ENCODE data around the gene CEP128. TPM values are rescaled to one million over a fixed set of nuclear protein-coding genes. Genes with fewer than 3 reads are reported as not detected.

The CEP128 gene
- polyA plus RNA-seq, 1 of the 3 experiments (the other 2 are of a cell fraction) = 1.2 TPM

DNA sequence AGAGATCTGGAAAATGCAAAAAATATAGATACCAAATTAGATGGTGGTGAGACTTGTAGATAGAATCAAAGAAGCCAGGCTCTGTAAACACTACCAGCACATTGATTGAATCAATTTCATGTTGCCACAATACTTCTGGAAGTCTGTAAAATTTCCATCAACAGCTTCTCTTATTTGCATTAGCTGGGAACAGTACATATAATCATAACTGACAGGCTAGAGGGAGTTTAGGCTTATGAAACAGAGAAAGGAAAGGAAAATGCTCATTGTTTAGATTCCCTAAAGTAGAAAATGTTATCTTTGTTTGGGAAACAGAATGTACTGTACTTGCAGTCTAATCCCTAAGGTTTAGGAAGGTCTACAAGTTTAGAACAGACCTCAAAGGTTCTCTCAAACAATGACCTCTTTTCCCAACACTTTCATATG, 335.2 kb downstream of the CEP128 start:
- H3K4me3 ChIP-seq (ENCODE audit: low read depth in 2 of 2, low read length in 1 of 2) = no peak overlapping the region
- no peak overlapping the region for H3K9ac ChIP-seq
- no peaks in the 10 kb centered on the region for H3K36me3 ChIP-seq (replicated peaks in 1 of 2; ENCODE audit: control insufficient read depth in 1 of 2, insufficient read depth in 2 of 2, low read length in 1 of 2)
- ChIA-PET POLR2A (no interaction called here), CTCF (interaction anchor here (0.8 kb wide), 1 partner anchor 12 kb away, joined by 3 read pairs; no protein-coding TSS in a partner anchor)
- TF ChIP-seq EZH2phosphoT487 (IDR thresholded peaks at IDR 0.05; ENCODE audit: borderline replicate concordance, low read depth) (no peak), RCOR1 (IDR thresholded peaks at IDR 0.05; ENCODE audit: low read length) (peak; percentile 63), FOSL2 (IDR thresholded peaks at IDR 0.05; ENCODE audit: borderline replicate concordance, low read depth) (no peak), FOXJ3 (CRISPR knock-in tag; IDR thresholded peaks at IDR 0.05) (no peak), GATA2 (CRISPR knock-in tag; IDR thresholded peaks at IDR 0.05) (peak; percentile 72), EP300 (IDR thresholded peaks at IDR 0.05; ENCODE audit: borderline replicate concordance in 1 of 2, low read depth in 1 of 2, low read length in 1 of 2) (peak in 1 of 2 experiments; percentile 69; a peak in 2 of 4 replicates), PBX3 (IDR thresholded peaks at IDR 0.05) (peak; percentile 58), CHD2 (IDR thresholded peaks at IDR 0.05; ENCODE audit: low read length, partially characterized antibody) (peak; percentile 26), MXI1 (IDR thresholded peaks at IDR 0.05; ENCODE audit: low read depth, low read length) (no peak), POLR2AphosphoS5 (IDR thresholded peaks at IDR 0.05; ENCODE audit: low read depth, low read length) (peak; percentile 57; the same call in 1 of the 2 replicates), TCF12 (IDR thresholded peaks at IDR 0.05) (peak; percentile 79)
- peaks cover 0 to 7% of the 10 kb centered on the region in 2 experiments; a peak in 2 of 4 replicates for H3K4me1 ChIP-seq (ENCODE audit: control insufficient read depth in 1 of 2, insufficient read depth in 2 of 2, low read depth in 1 of 2, low read length in 1 of 2)
- H3K27ac ChIP-seq (ENCODE audit: low read depth in 2 of 2, low read length in 1 of 2) = peak overlapping the region in 1 of 2 experiments; percentile 66; a peak in 1 of 4 replicates
- H3K79me2 ChIP-seq (ENCODE audit: insufficient read depth) = no peaks in the 10 kb centered on the region
- H3K27me3 ChIP-seq (ENCODE audit: insufficient read depth) = no peaks in the 10 kb centered on the region
- no peaks in the 10 kb centered on the region for H3K9me3 ChIP-seq
- H2AFZ ChIP-seq (ENCODE audit: low read depth) = no peak overlapping the region
- no peaks in the 10 kb centered on the region for H4K20me1 ChIP-seq (ENCODE audit: insufficient read depth)
- H3K4me2 ChIP-seq = no peak overlapping the region
- no peaks in the 10 kb centered on the region for H3K9me2 ChIP-seq
- peak; percentile 25 for DNase-seq
- no peaks in the 10 kb centered on the region for H3F3A ChIP-seq (replicated peaks; ENCODE audit: insufficient read depth)

- no peak overlapping the region for H2AFZ ChIP-seq (ENCODE audit: low read depth)
- no peaks in the 10 kb centered on the region for H4K20me1 ChIP-seq (ENCODE audit: insufficient read depth)
- no peak overlapping the region for H3K4me3 ChIP-seq (ENCODE audit: low read depth in 2 of 2, low read length in 1 of 2)
- POLR2A ChIA-PET = no interaction called here
- H3K79me2 ChIP-seq (ENCODE audit: insufficient read depth) = no peaks in the 10 kb centered on the region
- CTCF ChIA-PET = no interaction called here
- peaks cover 0 to 7% of the 10 kb centered on the region in 2 experiments; a peak in 2 of 4 replicates for H3K4me1 ChIP-seq (ENCODE audit: control insufficient read depth in 1 of 2, insufficient read depth in 2 of 2, low read depth in 1 of 2, low read length in 1 of 2)
- H3K27ac ChIP-seq (ENCODE audit: low read depth in 2 of 2, low read length in 1 of 2) = peak overlapping the region in 1 of 2 experiments; percentile 66; a peak in 1 of 4 replicates
- H3K36me3 ChIP-seq (replicated peaks in 1 of 2; ENCODE audit: control insufficient read depth in 1 of 2, insufficient read depth in 2 of 2, low read length in 1 of 2) = no peaks in the 10 kb centered on the region
- no peak for DNase-seq
- H3K4me2 ChIP-seq = no peak overlapping the region
- H3K9me2 ChIP-seq = no peaks in the 10 kb centered on the region
- H3K27me3 ChIP-seq (ENCODE audit: insufficient read depth) = no peaks in the 10 kb centered on the region
- TF ChIP-seq GATA2 (CRISPR knock-in tag; IDR thresholded peaks at IDR 0.05) (no peak), YY1 (IDR thresholded peaks at IDR 0.05; ENCODE audit: low read depth) (no peak), REST (IDR thresholded peaks at IDR 0.05; ENCODE audit: low read depth, low read length) (no peak), FOSL2 (IDR thresholded peaks at IDR 0.05; ENCODE audit: borderline replicate concordance, low read depth) (no peak), EZH2phosphoT487 (IDR thresholded peaks at IDR 0.05; ENCODE audit: borderline replicate concordance, low read depth) (no peak), NFIC (IDR thresholded peaks at IDR 0.05; ENCODE audit: borderline replicate concordance) (no peak), FOXJ3 (CRISPR knock-in tag; IDR thresholded peaks at IDR 0.05) (no peak), MAX (IDR thresholded peaks at IDR 0.05; ENCODE audit: low read depth) (no peak), FOXM1 (IDR thresholded peaks at IDR 0.05; ENCODE audit: low read depth) (no peak), EP300 (IDR thresholded peaks at IDR 0.05; ENCODE audit: borderline replicate concordance in 1 of 2, low read depth in 1 of 2, low read length in 1 of 2) (no peak), RCOR1 (IDR thresholded peaks at IDR 0.05; ENCODE audit: low read length) (no peak)
- TF ChIP-seq, protein P1, sequence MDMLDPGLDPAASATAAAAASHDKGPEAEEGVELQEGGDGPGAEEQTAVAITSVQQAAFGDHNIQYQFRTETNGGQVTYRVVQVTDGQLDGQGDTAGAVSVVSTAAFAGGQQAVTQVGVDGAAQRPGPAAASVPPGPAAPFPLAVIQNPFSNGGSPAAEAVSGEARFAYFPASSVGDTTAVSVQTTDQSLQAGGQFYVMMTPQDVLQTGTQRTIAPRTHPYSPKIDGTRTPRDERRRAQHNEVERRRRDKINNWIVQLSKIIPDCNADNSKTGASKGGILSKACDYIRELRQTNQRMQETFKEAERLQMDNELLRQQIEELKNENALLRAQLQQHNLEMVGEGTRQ (IDR thresholded peaks at IDR 0.05; ENCODE audit: borderline replicate concordance, low read depth, low read length) = no peak
- no peaks in the 10 kb centered on the region for H3K9me3 ChIP-seq
- no peaks in the 10 kb centered on the region for H3F3A ChIP-seq (replicated peaks; ENCODE audit: insufficient read depth)
- no peak overlapping the region for H3K9ac ChIP-seq
Measured at GRCh38 chr14:80605536-80605935, 336.0 kb downstream of the CEP128 start.

Data from SK-N-SH (cell line).